Measurements from ENCODE around the gene EGFLAM.

- no peak for TF ChIP-seq CTCF (IDR thresholded peaks at IDR 0.05)
- no peak for TF ChIP-seq POLR2A (IDR thresholded peaks at IDR 0.05)
These were observed 126.0 kb downstream of the EGFLAM start for GRCh38 chr5:38384396-38384795.
